ENCODE results near the gene NPHP1.
"Not testable (repeated sequence)": the region's sequence is repeated elsewhere in the genome, so short reads cannot be mapped to it uniquely, and the experiment has no call there.

The NPHP1 gene

DNA sequence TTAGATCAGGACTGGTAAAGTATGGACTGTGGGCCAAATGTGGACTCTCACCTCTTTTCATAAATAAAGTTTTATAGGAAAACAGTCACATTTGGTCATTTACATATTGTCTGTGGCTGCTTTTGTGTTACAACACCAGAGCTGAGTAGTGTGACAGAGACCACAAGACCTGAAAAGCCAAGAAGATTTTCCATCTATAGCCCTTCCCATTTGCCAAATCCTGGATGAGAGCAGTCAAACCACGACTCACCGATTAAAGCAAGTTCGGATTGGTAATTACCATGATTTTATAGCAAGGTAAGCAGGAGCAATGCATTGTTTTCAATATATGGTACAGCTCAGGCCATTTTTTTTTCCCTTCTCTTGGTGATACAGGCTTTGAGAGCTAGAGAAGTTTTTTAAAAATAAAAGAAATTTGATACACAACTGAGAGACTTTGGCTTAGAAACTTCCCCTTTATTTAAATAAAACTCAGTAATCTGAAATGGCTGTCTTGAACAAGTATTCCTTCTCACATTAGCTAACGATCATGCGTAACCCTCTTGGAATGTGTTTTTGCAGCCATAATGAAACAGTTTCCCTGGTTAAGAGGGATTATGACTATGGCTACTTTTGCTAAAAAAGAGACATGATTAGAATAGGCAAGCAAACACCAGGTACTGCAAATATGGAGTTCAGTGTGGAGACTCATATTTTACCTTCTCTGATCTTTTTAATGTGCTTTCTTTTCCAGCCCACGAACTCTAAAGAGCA, 79.7 kb downstream of the NPHP1 start:
- no peak for FAIRE-seq

DNA sequence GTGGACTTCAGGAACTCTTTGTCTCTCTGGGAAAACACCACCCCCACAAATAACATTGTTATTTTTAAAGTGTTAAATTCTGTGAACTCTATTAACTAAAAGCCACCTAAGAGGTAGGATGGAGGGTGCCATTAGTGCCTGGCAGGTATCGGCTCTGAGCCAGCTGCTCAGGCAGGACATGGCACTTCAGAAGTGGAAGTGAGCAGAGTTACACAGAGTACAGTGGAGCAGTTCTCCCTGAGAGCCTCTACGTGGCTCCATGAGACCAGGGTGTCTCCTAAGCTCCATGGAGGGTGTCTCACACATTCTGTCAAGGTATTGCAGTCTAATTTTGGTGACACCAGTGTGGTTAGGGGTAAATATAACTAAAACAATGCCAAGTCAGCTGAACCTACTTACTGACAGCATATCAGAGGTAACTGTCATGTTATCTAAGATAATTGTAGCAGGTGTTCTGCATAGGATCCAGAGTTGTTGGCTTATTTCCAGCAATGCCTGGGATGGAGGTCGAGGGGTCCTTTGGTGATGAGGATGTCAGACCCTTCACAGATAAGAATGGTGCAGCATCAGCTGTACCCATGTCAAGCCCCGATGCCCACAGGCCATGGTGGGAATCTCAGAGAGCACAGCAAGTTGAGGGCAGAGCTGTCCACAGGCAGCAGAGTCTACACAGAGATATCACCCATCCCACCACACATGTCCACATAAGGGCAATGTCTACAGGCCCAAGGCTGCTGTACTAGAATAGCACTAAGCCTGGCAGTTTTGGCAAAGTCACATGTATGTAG, 80.6 kb downstream of the NPHP1 start:
- no peak for FAIRE-seq

DNA sequence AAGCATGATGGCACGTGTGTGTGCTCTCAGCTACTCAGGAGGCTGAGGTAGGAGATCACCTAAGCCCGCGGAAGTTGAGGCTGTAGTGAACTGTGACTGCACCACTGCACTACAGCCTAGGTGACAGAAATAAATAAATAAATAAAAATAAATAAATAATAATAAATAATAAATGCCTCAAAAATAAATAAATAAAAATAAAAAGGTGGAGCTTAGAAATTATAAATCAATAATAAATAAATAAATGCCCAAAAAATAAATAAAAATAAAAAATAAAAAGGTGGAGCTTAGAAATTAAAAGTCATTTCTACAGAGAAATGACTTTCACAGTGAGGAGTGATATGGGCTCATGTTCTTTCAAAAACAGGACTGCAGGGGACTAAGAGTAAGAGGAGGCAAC, 83.2 kb downstream of the NPHP1 start:
- FAIRE-seq, result peak; percentile 61

DNA sequence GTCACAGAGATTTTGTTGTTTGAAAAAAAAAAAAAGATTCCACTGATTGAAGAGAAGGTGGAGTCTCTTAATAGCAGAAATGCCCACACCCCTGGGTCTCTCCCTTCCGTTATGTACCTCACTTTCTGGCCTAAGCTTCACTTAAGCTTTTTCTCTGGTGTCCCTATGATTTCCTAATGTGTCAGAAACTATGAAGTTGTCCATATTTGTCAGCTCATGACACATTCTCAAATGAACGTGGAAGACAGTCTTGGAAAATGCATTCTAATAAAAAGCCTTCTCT, 83.8 kb downstream of the NPHP1 start:
- no peak for FAIRE-seq

DNA sequence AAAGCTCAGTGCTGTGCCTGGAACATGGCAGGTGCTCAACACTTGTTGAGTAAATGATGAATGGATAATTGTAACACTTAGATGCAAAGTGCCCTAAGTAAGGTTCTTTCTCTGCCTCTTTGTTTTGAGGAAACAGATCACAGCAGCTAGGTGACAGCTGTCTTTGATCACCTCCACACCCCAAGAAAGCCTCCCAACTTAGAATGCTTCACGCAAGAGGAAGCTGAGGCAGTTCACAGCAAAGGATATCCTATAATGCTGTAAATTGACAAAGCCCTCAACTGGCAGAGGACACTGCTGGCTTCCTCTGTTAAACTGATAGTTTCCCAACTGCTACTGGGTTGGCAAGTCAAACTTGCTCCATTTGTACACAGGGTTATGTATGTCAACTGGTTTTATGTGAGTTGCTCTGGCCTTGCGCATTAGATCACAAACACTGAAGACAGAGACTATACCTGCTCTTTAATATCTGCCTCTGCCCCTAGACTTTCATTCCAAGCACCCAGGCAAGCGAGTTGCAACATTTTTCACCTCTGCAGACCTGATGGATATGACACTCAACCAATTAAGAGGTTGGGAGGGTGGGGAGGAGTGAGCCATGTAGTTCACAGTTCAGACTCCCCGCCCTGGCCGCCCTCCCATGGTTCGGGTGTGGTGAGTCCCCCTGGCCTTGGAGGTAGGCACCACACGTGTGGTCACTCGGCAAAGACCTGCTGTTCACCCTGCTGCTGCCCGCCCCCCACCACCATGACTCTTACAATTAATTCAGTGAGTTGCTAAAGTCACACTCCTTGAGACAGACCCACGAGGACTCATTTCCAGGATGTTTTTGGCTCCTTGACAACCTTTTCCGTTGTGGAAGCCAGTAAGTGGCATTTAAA, 84.4 kb downstream of the NPHP1 start:
- no peak for FAIRE-seq

DNA sequence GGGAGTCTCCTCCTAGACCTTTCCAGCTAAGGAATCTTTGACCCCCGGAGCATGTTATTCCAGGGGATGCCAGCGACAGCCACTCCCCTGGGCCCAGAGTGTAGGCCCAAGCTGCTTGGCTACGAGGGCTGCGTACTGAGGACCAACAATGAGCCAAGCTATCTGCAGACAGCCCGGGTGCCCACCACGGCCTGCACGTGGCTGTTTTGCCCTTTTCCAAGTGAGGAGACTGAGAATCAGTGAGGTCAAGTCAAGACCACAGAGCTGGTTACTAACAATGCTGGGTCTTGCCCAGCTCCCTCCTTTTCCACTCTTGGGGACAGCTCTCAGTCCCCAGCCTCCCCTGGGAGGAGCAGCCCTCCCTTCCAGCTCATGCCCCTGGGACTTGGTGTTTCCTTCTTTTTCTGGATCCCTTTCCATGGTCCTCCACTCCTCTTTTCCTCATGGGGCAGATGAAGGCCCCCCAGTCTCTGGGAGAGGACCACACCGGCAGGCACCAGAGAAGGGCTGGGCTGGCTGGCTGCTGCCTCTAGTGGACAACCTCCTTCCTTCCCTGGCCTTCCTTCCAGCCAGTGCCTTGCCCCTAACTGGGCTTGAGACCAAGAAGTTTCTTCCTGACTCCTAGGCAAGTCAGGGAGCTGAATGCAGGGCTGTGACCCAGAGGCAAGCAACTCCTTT, 88.6 kb downstream of the NPHP1 start:
- peak; percentile 85 for FAIRE-seq

DNA sequence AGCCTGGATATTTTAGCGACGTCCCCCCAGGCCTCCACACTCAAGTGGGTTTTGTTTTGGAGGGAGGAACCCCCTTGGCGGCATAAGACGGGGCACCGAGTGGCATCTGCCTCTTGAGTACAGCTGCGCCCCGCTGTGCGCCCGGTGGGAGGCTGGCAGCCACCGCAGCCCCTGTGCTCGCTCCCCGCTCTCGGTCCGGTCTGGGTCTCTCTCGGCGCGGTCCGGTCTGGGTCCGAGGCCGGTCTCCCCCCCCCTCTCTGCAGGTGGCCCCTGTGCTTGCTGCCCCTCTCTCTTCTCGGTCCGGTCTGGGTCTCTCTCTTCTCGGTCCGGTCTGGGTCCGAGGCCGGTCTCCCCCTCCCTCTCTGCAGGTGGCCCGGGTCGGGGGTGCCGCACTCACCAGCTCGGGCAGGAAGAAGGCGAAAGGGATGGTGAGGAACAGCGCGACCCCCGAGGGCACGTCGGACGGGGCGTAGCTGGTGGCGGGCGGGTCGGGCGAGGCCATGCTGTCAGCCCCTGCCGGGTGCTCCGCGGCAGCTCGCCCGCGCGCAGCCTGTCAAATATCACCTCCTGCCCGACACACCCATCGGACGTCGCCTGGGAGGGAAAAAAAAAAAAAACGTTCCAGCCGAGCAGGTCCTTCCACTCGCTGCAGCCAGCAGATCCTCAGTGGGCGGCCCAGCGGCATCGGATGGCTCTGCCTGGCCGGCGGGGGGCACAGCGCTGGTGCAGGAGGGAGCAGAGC, 89.4 kb downstream of the NPHP1 start, which contains the start of gene MALL:
Gene MALL (minus strand): TSS at position 532 of the 742 bp plus-strand sequence. CDS start 30 bp downstream, at position 502.
- no peak for FAIRE-seq

DNA sequence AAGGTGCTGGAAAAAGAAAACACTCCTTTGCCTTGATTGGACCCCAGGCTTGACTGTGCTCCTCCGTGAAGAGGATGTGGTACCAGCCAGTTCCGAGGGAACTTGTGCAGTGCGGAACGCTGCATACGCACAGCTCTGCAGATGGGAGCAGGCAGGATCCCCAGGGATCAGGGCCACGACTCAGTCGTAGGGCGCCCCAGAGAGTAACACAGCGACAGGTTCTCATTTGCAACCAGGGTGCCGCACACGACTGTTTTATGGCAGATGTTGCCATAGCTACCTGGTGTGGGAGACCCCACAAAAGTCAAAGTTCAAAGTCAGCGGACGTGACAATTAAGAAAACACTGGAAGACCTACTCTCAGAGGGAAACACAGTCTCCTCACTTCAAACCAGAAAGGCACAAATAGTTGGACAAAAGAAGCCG, 90.0 kb downstream of the NPHP1 start:
- FAIRE-seq, result no peak

DNA sequence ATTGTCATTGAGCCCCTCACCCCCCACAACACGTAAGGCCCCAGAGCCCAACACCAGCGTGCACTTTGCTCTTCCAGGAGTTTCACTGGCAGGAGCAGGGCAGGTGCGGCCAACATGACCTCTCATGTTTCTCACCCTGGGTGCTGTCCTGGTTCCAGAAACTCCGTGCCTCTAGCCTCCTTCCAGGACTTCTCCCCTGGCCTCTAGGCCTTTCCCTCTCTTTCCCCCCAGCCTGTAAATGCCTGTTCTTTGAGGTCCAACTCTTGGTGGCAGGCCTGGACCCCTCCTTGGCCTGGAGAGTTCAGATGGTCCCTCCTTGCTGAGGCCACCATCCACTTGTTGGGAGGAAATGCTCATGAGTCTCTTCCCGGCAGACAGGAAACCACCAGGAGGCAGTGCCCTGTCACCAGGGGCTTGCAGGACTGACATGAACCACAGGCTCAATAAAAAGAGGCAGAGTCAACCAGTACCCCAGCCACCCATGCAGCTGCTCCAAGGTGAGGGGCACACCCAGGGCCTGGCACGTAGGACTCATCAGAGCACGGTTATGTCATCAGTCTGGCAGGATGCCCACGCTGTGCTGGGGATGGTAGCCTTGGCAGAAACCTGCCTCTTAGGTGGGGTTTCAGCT, 90.7 kb downstream of the NPHP1 start:
- FAIRE-seq, result no peak

DNA sequence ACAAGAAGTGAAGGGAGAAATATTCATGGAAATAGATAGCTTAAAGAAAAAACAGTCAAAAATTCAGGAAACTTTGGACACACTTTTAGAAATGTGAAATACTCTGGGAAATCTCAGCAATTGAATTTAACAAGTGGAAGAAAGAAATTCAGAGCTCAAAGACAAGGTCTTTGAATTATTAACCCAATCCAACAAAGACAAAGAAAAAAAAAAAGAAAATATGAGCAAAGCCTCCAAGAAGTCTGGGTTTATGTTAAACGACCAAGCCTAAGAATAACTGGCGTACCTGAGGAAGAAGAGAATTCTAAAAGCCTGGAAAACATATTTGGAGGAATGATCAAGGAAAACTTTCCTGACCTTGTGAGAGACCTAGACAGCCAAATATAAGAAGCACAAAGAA, 96.5 kb downstream of the NPHP1 start:
- not testable (repeated sequence) for FAIRE-seq

DNA sequence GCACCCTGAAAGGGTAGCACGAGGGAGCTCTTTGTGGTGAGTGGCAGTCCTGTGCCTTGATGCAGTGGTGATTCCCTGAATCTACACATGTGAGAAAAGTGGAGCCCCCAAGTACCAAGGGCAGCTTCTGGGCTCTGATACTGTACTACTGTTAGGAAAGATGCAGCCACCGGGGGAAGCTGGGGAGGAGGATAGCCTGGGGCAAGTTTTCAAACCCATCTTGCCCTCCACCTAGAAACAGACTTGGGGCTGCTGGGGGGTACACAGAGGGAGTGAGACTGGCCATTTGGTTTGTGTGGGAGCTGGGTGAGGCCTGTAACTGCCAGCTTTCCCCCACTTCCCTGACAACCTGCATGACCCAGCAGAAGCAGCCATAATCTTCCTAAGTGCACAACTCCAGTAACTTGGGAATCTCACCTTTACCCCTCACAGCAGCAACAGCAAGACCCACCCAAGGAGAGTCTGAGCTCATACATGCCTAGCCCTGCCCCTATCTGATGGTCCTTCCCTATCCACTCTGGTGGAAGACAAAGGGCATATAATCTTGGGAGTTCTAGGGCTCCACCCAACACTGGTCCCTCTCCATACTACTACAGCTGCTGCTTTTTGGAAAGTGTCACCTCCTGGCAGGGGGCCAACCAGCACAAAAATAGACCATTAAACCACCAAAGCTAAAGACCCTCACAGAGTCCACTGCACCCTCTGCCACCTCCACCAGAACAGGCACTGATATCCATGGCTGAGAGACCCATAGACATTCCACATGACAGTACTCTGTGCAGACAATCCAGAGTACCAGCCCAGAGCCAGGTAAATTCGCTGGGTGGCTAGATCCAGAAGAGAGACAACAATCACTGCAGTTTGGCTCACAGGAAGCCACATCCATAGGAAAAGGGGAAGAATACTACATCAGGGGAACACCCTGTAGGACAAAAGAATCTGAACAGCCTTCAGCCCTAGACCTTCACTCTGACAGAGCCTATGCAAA, 97.4 kb downstream of the NPHP1 start:
- no peak for FAIRE-seq

DNA sequence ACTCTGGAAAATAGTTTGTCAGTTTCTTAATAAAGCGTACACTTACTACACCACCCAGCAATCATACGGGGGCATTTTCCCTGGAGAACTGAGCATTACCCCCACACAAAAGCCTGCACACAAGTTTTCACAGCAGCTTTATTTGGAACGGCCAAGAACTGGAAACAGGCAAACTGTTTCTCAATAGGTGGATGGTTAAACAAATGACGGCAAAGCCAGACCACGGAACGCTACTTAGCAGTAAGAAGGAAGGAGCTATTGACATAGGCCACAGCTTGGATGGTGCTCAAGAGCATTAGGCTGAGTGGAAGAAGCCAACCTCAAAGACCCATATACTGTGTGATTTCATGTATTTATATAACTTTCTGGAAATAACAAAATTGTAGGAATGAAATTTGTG, 98.2 kb downstream of the NPHP1 start:
- no peak for FAIRE-seq

DNA sequence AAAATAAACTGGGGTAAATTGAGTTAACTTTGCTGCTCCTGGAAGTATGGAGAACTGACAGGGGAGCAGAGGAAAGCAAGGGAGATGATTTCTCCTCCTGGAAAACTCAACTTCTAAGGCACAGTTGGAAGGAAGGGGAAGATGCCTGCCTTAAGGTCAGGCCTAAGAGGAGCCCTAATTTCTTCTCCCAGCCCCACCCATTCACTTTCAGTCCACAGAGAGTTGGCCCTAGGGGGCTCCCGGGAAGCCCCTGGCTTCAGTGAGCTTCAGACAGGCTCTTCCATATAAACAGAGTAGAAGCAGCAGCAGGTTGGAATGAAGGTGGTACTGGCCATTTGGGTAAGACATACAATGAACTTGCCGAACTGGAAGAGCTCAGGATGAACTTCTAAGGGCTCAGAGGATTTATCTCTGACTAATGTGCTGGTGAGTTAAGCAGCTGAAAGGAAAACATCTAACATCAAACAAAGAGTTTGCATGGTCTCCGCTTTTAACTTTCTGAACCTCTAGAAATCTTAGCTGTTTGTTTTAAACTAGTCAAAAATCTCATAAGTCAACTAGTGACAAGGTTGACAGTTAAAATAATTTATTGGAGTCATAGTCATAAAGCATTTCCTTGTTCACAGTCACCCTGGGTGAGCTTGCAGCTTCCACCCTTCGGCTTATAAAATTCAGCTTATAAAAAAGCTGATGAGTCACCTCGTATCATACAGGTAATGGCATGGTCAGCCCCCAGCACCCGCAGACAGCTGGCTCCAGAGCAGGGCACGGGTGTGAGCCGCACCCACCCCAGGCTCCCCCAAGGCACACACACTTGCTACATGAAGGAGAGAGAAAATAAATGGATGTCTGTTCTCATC, 99.0 kb downstream of the NPHP1 start:
- FAIRE-seq, result peak; percentile 98

DNA sequence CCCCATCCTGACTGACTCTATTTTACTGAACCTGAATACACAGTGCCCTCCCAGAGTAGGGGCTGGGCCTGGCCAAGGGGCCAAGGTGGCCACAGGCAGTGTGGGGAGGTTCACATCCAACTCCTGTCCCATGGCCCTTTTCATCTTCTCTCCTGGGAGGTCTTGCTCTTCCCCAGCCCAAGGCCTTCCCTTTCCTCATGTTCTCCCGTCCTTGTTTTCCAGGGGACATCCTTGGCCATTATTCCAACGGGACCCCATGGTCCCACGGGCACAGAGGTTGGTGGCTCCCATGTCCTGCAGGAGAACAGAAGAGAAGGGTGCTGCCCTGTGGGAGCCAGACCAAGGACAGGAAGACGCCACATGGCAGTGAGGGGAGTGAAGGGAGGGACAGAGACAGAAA, 99.6 kb downstream of the NPHP1 start:
- FAIRE-seq, result no peak

DNA sequence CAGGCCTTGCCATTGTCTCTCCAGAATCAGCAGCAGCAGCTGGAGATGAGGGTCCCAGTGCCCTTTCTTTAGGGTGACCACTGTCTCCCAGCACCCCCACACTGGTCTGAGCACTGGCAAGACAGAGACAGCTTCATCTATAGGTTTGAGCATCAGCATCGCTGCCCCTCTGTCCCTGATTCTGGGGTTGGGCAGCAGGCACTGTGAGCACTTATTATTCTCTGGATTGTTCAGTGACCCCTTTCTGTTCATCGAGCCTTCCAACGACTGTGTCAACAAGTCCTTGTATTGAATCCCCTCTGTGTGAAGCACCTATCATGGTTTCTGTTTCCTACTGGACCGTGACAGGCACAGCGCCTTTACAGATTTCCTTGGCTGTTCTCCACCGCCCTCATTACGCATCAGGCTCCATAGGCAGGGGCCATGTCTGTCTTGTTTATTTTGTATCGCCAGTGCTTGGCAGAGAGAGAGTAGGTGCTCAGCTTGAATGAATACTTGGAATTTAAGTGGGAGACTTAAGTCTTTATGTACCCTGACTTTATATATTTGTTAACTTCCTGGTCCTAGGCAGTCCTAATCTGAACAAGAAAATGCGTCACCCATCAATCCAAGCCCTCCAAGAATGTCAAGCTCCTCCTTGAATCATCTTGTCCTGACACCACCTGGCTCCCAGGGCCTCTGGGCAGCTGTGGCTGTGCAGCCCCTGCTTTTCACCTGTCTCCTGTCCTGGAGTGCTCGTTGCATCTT, 100.6 kb downstream of the NPHP1 start:
- FAIRE-seq, result peak; percentile 95

DNA sequence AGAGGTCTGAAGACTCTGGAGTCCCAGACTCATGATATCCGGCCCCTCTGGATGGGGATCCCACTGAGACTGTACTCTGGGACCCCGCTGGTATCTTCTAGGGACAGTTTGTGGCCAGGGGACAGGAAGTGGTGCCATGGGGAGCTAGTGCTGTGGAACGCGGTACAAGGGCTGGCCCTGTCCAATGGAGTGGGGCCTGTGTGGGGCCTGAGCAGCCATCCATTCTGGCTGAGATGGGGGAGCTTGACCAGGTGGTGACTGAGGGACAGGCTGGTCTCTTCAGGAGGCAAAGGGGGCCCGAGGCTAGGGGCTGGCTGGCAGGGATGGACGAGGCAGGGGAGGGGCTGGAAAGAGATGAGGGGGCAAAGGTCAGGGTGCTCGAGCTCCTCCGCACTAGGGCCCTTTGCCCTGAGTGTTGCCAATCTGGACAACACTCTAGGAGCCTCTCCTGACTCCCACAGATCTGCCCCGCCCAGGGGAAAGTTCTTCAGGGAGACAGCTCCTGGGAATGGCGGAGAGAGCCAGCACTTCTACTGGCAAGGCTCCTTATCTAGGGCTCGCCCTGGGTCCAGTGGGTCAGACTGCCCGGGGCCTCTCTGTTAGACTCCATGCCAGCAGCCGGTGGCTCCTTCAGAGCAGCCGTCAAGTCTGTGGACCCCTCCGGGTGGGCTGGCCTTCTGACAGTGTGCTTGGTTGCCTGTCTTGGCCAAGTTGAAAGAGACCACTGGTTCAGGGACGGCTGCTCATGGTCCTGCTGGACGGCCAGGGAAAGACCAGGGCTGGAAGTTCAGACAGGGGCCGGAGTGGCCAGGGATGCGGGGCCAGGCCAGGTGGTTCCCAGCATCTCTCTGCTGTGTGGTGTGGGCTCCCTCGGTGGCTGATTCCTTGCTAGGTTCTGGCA, 101.5 kb downstream of the NPHP1 start:
- FAIRE-seq, result no peak

All from A204.1 (cell line).